HUDEP-2 (cell line): Measurements from ENCODE around the gene CD86.

Experiments used
- DNase-seq, 76 experiments: peaks; one replicate each; lab custom pipeline; 2025; ENCODE audit not compliant: unreplicated experiment in 76 of 76; lab: John Stamatoyannopoulos, UW

Gene CD86

GRCh38 chr3:122057671-122058070 is 2.5 kb downstream of the CD86 start:
- DNase-seq: no peak

- no peak for DNase-seq
These were observed 3.1 kb downstream of the CD86 start for GRCh38 chr3:122058294-122058693.

- DNase-seq: no peak
These were observed 5.0 kb downstream of the CD86 start for GRCh38 chr3:122060040-122060698.

GRCh38 chr3:122063908-122064307 is 8.7 kb downstream of the CD86 start:
- DNase-seq: no peak

GRCh38 chr3:122064326-122064725 is 9.2 kb downstream of the CD86 start:
- DNase-seq: no peak

- no peak for DNase-seq
These were observed 11.4 kb downstream of the CD86 start for GRCh38 chr3:122066331-122067213.

GRCh38 chr3:122067214-122067550 is 12.0 kb downstream of the CD86 start:
- DNase-seq: no peak

GRCh38 chr3:122067588-122068240 is 12.6 kb downstream of the CD86 start:
- no peak for DNase-seq

GRCh38 chr3:122074621-122075265 is 19.6 kb downstream of the CD86 start:
- DNase-seq: no peak

GRCh38 chr3:122076491-122077292 is 21.5 kb downstream of the CD86 start:
- no peak for DNase-seq

GRCh38 chr3:122077293-122078234 is 22.4 kb downstream of the CD86 start:
- no peak for DNase-seq

GRCh38 chr3:122078235-122078935 is 23.2 kb downstream of the CD86 start:
- no peak for DNase-seq

GRCh38 chr3:122079524-122080206 is 24.5 kb downstream of the CD86 start:
- DNase-seq: no peak

GRCh38 chr3:122080207-122080587 is 25.0 kb downstream of the CD86 start:
- DNase-seq: no peak

GRCh38 chr3:122081543-122082247 is 26.5 kb downstream of the CD86 start:
- no peak for DNase-seq

- DNase-seq: no peak
These were observed 27.2 kb downstream of the CD86 start for GRCh38 chr3:122082357-122082756.

- no peak for DNase-seq
These were observed 29.6 kb downstream of the CD86 start for GRCh38 chr3:122084799-122085198.

GRCh38 chr3:122085673-122086072 is 30.5 kb downstream of the CD86 start:
- peak in 6 of 76 experiments; percentile 9 to 45 (median 16) for DNase-seq
